ENCODE data around the gene CACNA1C.
A peak's percentile ranks its signal among the peaks of the same experiment; 100 is the strongest.

CACNA1C gene

DNA sequence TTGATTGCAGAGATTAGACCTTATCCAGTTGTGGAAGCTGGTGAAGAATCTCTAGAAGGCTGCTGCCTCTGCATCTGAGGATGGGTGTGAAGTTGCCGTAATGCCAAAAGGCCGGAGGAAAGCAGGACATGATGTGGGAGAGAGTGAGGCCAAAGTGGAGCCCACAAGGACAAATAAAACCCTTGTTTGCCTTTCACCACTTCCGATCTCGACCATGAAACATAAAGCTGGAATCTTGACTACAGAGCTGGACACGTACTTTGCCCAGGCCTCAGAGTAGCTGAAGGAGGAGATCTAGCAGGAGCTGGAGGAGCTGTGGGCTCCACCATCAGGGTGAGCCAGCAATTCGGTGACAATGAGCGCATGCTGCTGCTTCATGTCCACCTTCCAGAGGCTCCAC lies 5.0 kb upstream of the CACNA1C start:
- no peak overlapping the region for H3K4me3 ChIP-seq (ENCODE audit: low read length)
- peaks cover 6% of the 10 kb centered on the region for H3K4me1 ChIP-seq (ENCODE audit: insufficient read depth, low read length)
- H3K9me3 ChIP-seq (ENCODE audit: low read length) = no peaks in the 10 kb centered on the region
- H2AFZ ChIP-seq (ENCODE audit: low read depth, low read length) = no peak overlapping the region
- H3K27me3 ChIP-seq (ENCODE audit: insufficient read depth, low read length) = peaks cover 49% of the 10 kb centered on the region
- no peaks in the 10 kb centered on the region for H3K36me3 ChIP-seq (ENCODE audit: insufficient read depth, low read length)

- Histone ChIP-seq H3K27me3 (ENCODE audit: insufficient read depth, low read length) (peaks cover 58% of the 10 kb centered on the region), H3K4me1 (ENCODE audit: insufficient read depth, low read length) (peaks cover 10% of the 10 kb centered on the region), H2AFZ (ENCODE audit: low read depth, low read length) (no peak overlapping the region)
Measured at GRCh38 chr12:2049604-2050540, 2.9 kb upstream of the CACNA1C start.

DNA sequence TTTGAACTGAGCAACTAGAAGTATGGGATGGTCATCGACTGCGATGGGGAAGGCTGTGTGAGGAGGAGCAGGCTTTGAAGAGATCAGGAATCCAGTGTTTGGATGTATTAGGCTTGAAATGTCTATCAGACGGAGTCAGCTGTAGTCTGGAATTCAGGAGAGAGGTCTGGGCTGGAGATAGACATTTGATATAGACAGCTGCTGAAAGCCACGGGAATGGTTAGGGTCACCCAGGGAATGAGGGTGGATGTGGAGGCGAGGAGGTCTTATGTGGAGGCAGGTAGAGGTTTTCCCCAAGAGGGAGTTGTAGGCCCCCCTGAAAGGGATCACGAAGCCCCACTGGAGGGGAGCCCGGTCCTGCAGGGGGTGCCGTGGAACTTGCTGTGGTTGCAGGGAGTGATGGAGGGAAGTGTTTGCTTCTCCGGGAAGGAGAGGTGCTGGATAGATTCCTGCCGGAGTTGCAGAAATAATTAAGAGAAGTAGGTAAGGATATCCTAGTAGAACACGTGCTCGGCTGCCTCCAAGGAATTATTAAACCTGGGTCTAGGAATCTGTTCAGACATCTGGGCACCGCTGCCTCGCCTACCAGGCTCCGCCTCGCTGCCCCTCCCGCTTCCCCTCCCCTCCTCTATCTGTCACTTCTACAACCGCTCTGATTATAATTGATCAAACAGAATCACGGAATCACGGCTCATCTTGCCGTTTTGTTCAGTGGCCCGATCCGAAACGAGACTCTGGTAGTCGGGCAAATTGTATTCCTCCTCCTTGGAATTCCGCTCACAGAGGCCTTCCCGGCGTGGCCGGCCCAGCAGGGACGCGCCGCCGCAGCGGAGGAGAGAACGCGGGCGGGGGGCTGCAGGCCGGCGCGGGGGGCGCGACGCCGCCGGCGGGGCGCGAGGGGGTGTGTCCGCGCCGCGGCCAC lies 826 bp upstream of the CACNA1C start:
- Histone ChIP-seq H3K4me1 (ENCODE audit: insufficient read depth, low read length) (peaks cover 10% of the 10 kb centered on the region), H3K9me3 (ENCODE audit: low read length) (no peaks in the 10 kb centered on the region), H3K4me3 (ENCODE audit: low read length) (peak overlapping the region; percentile 67), H3K27me3 (ENCODE audit: insufficient read depth, low read length) (peaks cover 74% of the 10 kb centered on the region), H3K36me3 (ENCODE audit: insufficient read depth, low read length) (no peaks in the 10 kb centered on the region), H2AFZ (ENCODE audit: low read depth, low read length) (peak overlapping the region; percentile 22)

More at GRCh38 chr12:2049604-2050540, 2.9 kb upstream of the CACNA1C start:
- Histone ChIP-seq H3K36me3 (ENCODE audit: insufficient read depth, low read length) (no peaks in the 10 kb centered on the region), H3K9me3 (ENCODE audit: low read length) (no peaks in the 10 kb centered on the region), H3K4me3 (ENCODE audit: low read length) (no peak overlapping the region)

- Histone ChIP-seq H3K9me3 (ENCODE audit: low read length) (no peaks in the 10 kb centered on the region), H2AFZ (ENCODE audit: low read depth, low read length) (peak overlapping the region; percentile 95), H3K27me3 (ENCODE audit: insufficient read depth, low read length) (peaks cover 78% of the 10 kb centered on the region), H3K4me3 (ENCODE audit: low read length) (peak overlapping the region; percentile 67), H3K36me3 (ENCODE audit: insufficient read depth, low read length) (no peaks in the 10 kb centered on the region), H3K4me1 (ENCODE audit: insufficient read depth, low read length) (peaks cover 10% of the 10 kb centered on the region)
Measured at GRCh38 chr12:2053691-2054090, 904 bp downstream of the CACNA1C start.

- H3K27me3 ChIP-seq (ENCODE audit: insufficient read depth, low read length) = peaks cover 79% of the 10 kb centered on the region
Measured at GRCh38 chr12:2054091-2055018, 1.6 kb downstream of the CACNA1C start.

DNA sequence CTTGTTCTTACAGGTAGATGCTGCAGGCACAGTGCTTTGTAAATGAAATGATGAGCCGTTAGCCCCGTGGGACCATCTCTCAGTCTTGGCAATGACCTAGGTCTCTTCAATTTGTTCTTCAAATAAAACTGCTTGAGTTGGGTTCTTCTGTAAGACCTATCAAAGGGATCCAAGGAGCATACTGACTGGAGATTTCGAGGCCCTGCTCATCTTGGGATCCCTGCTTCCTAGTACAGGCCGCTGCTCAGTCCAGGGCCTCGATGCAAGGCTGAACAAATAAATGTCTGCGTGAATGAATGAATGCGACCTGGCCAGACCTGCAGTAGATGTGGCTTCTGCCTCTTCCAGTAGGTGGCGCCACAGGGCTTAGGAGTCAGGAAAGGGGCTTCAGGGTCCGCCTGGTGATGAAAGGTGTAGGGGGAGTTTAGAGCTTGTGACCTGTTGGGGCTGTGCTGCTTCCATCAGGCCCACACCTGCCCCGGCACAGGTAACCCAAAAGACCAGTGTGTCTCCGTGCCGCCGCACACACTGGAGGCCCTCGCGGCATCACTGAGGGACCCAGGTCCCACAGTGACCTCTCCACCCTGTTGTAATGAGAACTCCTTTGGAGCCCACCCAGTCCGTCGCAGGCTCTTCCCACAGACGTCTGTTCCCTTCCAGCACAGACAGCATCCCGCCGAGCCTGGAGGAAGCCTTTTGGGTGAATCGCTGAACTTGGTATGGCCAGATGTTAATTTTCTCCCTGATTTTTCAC lies 4.4 kb downstream of the CACNA1C start:
- H3K4me3 ChIP-seq (ENCODE audit: low read length) = no peak overlapping the region
- peaks cover 65% of the 10 kb centered on the region for H3K27me3 ChIP-seq (ENCODE audit: insufficient read depth, low read length)
- no peaks in the 10 kb centered on the region for H3K9me3 ChIP-seq (ENCODE audit: low read length)
- H2AFZ ChIP-seq (ENCODE audit: low read depth, low read length) = no peak overlapping the region
- H3K4me1 ChIP-seq (ENCODE audit: insufficient read depth, low read length) = peaks cover 5% of the 10 kb centered on the region
- H3K36me3 ChIP-seq (ENCODE audit: insufficient read depth, low read length) = no peaks in the 10 kb centered on the region

More at GRCh38 chr12:2054091-2055018, 1.6 kb downstream of the CACNA1C start:
- no peaks in the 10 kb centered on the region for H3K9me3 ChIP-seq (ENCODE audit: low read length)
- no peaks in the 10 kb centered on the region for H3K36me3 ChIP-seq (ENCODE audit: insufficient read depth, low read length)
- H2AFZ ChIP-seq (ENCODE audit: low read depth, low read length) = no peak overlapping the region
- H3K4me1 ChIP-seq (ENCODE audit: insufficient read depth, low read length) = peaks cover 10% of the 10 kb centered on the region
- peak overlapping the region; percentile 37 for H3K4me3 ChIP-seq (ENCODE audit: low read length)

DNA sequence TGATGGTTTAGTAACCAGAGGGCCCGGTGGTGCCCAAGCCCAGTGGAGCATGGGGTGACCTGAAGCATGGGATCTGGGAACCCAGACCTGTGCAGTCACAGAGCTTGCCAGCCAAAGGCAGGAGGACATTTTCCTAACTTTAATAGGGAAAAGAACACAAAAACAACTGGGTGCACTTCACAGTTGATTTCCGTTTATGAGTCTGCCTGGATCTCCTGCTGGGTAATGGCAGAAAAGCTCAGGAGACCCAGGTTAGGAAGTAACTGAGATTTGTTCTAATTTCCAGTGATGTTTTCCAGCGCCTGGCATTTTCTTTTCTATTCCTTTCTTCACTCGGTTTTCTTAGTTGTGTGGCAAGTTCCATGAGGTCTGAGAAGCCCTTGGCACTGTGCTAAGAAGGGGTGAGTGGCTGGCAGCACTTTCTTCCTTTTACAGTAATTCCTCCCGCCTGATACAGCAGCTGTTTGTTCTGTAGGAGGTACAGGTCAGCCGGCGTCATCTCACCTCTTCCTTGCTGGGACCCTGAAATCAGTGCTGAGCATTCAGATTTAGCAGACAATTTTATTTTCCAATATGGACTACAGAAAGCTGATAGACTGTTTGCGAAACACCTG lies 5.1 kb downstream of the CACNA1C start:
- Histone ChIP-seq H2AFZ (ENCODE audit: low read depth, low read length) (no peak overlapping the region), H3K4me1 (ENCODE audit: insufficient read depth, low read length) (peaks cover 4% of the 10 kb centered on the region), H3K36me3 (ENCODE audit: insufficient read depth, low read length) (no peaks in the 10 kb centered on the region), H3K27me3 (ENCODE audit: insufficient read depth, low read length) (peaks cover 66% of the 10 kb centered on the region), H3K9me3 (ENCODE audit: low read length) (no peaks in the 10 kb centered on the region), H3K4me3 (ENCODE audit: low read length) (no peak overlapping the region)

DNA sequence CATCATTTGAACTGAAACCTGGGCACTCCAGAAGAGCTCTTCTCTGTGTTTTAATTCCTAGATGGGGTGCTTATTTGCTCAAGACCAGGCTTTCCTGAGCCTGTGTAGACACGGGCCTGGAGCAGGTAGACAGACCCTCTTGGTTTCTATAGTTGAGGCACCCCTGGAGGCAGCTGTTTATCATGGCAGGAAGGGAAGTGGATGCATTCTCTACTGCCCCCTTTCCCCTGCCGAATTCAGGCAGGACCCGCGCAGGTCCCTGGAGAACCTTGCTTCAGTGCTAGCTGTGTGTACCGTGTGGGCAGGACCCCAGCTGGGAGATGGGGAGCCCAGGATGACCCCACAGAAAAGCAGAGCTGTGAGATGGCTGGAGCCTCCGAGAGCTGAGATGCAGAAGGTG lies 6.0 kb downstream of the CACNA1C start:
- H3K4me1 ChIP-seq (ENCODE audit: insufficient read depth, low read length) = peaks cover 4% of the 10 kb centered on the region
- H3K36me3 ChIP-seq (ENCODE audit: insufficient read depth, low read length) = no peaks in the 10 kb centered on the region
- H3K4me3 ChIP-seq (ENCODE audit: low read length) = no peak overlapping the region
- H2AFZ ChIP-seq (ENCODE audit: low read depth, low read length) = no peak overlapping the region
- no peaks in the 10 kb centered on the region for H3K9me3 ChIP-seq (ENCODE audit: low read length)
- H3K27me3 ChIP-seq (ENCODE audit: insufficient read depth, low read length) = peaks cover 66% of the 10 kb centered on the region

DNA sequence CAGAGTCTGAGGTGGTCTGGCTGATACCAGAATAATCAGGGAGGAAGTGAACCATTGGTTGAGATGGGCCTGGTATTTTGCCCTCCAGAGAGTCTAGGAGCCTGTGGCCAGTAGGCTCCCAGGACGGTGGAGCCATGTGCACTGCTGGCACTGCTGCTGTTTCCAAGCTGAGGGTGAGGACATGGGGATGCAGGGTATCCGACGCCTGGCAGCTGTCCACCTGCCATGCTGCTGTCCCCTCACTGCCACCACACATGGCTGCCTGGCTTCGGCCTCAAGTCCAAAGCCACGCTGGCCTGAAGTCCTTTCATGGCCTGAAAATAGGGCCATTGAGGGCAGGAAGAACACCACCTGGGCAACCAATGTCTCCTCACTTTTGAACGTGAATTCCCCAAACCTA lies 8.6 kb downstream of the CACNA1C start:
- no peak overlapping the region for H2AFZ ChIP-seq (ENCODE audit: low read depth, low read length)
- no peak overlapping the region for H3K4me3 ChIP-seq (ENCODE audit: low read length)
- no peaks in the 10 kb centered on the region for H3K36me3 ChIP-seq (ENCODE audit: insufficient read depth, low read length)
- no peaks in the 10 kb centered on the region for H3K4me1 ChIP-seq (ENCODE audit: insufficient read depth, low read length)
- no peaks in the 10 kb centered on the region for H3K9me3 ChIP-seq (ENCODE audit: low read length)
- peaks cover 48% of the 10 kb centered on the region for H3K27me3 ChIP-seq (ENCODE audit: insufficient read depth, low read length)

DNA sequence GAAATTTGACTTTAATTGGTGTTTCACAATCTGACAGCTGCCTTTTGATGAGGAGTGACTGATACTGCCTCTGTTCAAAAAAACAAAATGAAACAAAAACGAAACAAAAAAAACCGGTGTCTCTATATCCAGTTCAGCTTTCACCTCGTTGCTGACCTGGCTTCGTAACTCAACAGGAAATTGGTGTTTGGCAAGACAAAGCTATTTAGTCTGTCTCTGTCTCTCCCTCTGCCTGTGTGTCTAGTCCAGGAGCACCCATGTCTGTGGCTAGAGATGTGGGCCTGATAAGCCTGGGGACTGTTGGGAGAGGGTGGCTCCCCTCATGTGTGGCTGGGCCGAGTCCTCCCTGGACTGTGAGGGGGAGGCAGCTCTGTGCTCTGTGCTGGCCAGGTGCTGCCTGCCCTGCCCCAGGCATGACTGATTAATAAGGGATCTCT lies 11.3 kb downstream of the CACNA1C start:
- Histone ChIP-seq H3K27me3 (ENCODE audit: insufficient read depth, low read length) (peaks cover 26% of the 10 kb centered on the region), H3K36me3 (ENCODE audit: insufficient read depth, low read length) (no peaks in the 10 kb centered on the region), H3K4me3 (ENCODE audit: low read length) (no peak overlapping the region), H3K9me3 (ENCODE audit: low read length) (no peaks in the 10 kb centered on the region), H2AFZ (ENCODE audit: low read depth, low read length) (no peak overlapping the region), H3K4me1 (ENCODE audit: insufficient read depth, low read length) (no peaks in the 10 kb centered on the region)

- Histone ChIP-seq H3K4me3 (ENCODE audit: low read length) (no peak overlapping the region), H2AFZ (ENCODE audit: low read depth, low read length) (no peak overlapping the region), H3K9me3 (ENCODE audit: low read length) (peaks cover 2% of the 10 kb centered on the region), H3K4me1 (ENCODE audit: insufficient read depth, low read length) (no peaks in the 10 kb centered on the region), H3K36me3 (ENCODE audit: insufficient read depth, low read length) (no peaks in the 10 kb centered on the region), H3K27me3 (ENCODE audit: insufficient read depth, low read length) (peaks cover 9% of the 10 kb centered on the region)
Measured at GRCh38 chr12:2068653-2069052, 15.9 kb downstream of the CACNA1C start.

Data from neuron (in vitro differentiated cells).